ENCODE results near the gene BMPR1A. TPM values are rescaled to one million over a fixed set of nuclear protein-coding genes. Genes with fewer than 3 reads are reported as not detected.

BMPR1A gene
- total and polyA plus RNA-seq, 10 of the 15 experiments (the other 5 are each of a cell fraction or from before 2014, with no cell fraction given), result 2.3 to 22.7 (median 13.1) TPM

DNA sequence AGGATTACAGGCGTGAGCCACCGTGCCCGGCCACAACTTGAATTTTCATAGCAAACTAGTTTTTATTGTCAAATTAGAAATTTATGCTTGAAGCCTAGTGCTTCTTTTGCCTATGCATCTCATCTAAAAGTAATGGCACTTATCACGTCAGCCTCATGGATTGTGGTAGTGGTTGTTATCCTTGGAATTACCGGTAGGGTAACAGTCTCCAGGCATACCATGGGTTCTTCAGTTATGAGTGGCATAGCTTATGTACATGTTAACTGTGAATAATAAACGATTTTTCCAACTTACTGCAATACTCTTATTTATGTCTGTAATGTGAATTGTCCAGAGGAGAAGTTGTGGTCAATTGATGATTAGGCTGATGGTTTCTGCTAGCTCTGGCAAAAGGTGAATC is 63.1 kb downstream of the BMPR1A start:
- TF ChIP-seq SIX5 (IDR thresholded peaks at IDR 0.05; ENCODE audit: low read depth, low read length, severe bottlenecking) (no peak), CHD1 (IDR thresholded peaks at IDR 0.05; ENCODE audit: low read depth, low read length) (no peak), BMI1 (IDR thresholded peaks at IDR 0.05; ENCODE audit: borderline replicate concordance) (no peak), CREM (IDR thresholded peaks at IDR 0.05; ENCODE audit: low read depth) (no peak)
- TF ChIP-seq, protein P1, sequence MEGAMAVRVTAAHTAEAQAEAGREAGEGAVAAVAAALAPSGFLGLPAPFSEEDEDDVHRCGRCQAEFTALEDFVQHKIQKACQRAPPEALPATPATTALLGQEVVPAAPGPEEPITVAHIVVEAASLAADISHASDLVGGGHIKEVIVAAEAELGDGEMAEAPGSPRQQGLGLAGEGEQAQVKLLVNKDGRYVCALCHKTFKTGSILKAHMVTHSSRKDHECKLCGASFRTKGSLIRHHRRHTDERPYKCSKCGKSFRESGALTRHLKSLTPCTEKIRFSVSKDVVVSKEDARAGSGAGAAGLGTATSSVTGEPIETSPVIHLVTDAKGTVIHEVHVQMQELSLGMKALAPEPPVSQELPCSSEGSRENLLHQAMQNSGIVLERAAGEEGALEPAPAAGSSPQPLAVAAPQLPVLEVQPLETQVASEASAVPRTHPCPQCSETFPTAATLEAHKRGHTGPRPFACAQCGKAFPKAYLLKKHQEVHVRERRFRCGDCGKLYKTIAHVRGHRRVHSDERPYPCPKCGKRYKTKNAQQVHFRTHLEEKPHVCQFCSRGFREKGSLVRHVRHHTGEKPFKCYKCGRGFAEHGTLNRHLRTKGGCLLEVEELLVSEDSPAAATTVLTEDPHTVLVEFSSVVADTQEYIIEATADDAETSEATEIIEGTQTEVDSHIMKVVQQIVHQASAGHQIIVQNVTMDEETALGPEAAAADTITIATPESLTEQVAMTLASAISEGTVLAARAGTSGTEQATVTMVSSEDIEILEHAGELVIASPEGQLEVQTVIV (IDR thresholded peaks at IDR 0.05; ENCODE audit: borderline replicate concordance, partially characterized antibody), result no peak
- TF ChIP-seq, protein P2, sequence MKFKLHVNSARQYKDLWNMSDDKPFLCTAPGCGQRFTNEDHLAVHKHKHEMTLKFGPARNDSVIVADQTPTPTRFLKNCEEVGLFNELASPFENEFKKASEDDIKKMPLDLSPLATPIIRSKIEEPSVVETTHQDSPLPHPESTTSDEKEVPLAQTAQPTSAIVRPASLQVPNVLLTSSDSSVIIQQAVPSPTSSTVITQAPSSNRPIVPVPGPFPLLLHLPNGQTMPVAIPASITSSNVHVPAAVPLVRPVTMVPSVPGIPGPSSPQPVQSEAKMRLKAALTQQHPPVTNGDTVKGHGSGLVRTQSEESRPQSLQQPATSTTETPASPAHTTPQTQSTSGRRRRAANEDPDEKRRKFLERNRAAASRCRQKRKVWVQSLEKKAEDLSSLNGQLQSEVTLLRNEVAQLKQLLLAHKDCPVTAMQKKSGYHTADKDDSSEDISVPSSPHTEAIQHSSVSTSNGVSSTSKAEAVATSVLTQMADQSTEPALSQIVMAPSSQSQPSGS (IDR thresholded peaks at IDR 0.05; ENCODE audit: low read length), result no peak
- RAD21 ChIA-PET (ENCODE audit: unreplicated experiment), result no interaction called here
- Histone ChIP-seq H3K4me2 (ENCODE audit: control insufficient read depth, insufficient read depth) (no peak overlapping the region), H3K79me2 (ENCODE audit: control insufficient read depth, insufficient read depth, low read length) (peaks cover 7% of the 10 kb centered on the region), H3K4me3 (no peak overlapping the region), H3K27me3 (replicated peaks in 1 of 2; ENCODE audit: control insufficient read depth in 2 of 2, insufficient read depth in 2 of 2, low read length in 1 of 2) (no peaks in the 10 kb centered on the region), H3K4me1 (ENCODE audit: control insufficient read depth, insufficient read depth, low read length) (no peaks in the 10 kb centered on the region), H3K27ac (ENCODE audit: control insufficient read depth, insufficient read depth) (no peak overlapping the region), H3K9me3 (replicated peaks; ENCODE audit: control insufficient read depth, insufficient read depth, low read length) (no peaks in the 10 kb centered on the region), H2AFZ (ENCODE audit: control insufficient read depth, low read depth, low read length) (no peak overlapping the region), H3K36me3 (ENCODE audit: control insufficient read depth in 2 of 2, insufficient read depth in 2 of 2, low read length in 1 of 2) (no peaks in the 10 kb centered on the region; a peak in 1 of 4 replicates), H4K20me1 (ENCODE audit: control insufficient read depth, insufficient read depth) (no peaks in the 10 kb centered on the region), H3K9ac (ENCODE audit: control insufficient read depth, insufficient read depth, low read length) (no peak overlapping the region)
- SMC1A ChIA-PET (ENCODE audit: uncharacterized antibody, unreplicated experiment), result interaction anchor here (1.3 to 1.6 kb wide), 2 partner anchors 9 to 12 kb away, joined by 3 to 4 read pairs; no protein-coding TSS in a partner anchor
- POLR2A ChIA-PET, result no interaction called here
- intact Hi-C loops (cut with micrococcal nuclease; ENCODE audit: unreplicated experiment) (no loop called here), in situ Hi-C loops (cut with MboI) (no loop called here)
- FAIRE-seq (no peak), DNase-seq (ENCODE audit: low read depth, low spot score) (no peak), ATAC-seq (no peak)
- CTCF ChIA-PET, result interaction anchor here (0.6 kb wide), 1 partner anchor 86 kb away, joined by 3 read pairs; no protein-coding TSS in a partner anchor
- no TSS peak for BruUV-seq (replicated peaks)
- WGBS (ENCODE audit: insufficient coverage, insufficient replicate concordance, low lambda C conversion rate, missing lambda C conversion rate), result 69% methylated on average over 6 of the region's 6 CpGs

Measured in GM12878 (cell line).